Stimulated activated CD8-positive, alpha-beta memory T cell treated with anti-CD3 and anti-CD28 coated beads, Interleukin-7, amount 100 ng/mL, for 24 hours (primary cell): Measurements from ENCODE around the gene PACS2.

ENCODE experiments used
- DNase-seq: peaks from one replicate; pipeline ENCODE4 v3.0.0-alpha.2; 2020; ENCODE audit warnings: low read depth

PACS2 gene

GRCh38 chr14:105445290-105445689, 130.7 kb downstream of the PACS2 start:
- no peak for DNase-seq

DNA sequence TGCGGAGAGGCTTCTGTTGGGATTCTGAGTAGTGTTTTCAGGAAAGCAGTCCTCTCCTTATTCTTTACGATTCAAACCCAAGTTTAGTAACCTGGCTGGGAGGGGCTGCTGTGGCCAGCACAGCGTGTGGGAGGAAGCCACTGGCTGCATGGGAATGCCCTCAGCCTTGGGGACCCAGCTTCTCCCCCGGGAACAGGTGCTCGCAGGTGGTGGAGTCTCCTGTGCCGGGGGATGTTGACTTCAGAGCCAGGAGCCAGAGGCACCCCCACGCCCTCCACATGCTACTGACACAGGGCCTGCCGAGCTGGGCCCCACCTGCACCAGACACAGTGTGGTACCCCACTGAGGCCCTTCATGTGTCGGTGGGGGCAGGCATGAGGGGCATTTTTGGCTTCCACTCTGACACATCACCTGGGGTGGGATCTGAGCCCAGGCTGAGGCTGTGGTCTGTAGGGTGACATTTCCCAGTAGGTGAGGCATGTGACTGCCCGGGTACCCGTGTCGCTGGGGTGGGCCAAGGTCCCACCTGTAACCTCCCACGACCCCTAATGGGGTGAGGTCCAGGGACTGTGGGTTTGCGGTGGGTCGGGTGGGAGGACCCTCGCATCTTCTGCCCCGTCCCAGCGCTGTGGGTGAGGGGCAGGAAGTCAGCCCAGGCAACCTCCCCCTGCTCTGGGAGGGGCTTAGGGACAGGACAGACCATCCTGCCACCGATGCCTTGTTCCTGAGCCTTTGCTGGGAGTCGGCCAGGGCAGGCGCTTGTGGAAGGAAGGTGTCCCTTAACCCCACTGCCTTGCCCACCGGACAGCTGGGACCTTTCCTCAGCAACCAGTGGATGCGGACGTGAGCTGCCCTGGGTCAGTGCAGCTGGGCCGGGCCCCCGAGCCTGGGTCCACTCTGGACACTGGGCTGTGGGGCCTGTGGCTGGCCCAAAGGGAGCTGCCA, 131.6 kb downstream of the PACS2 start:
- DNase-seq: no peak

GRCh38 chr14:105446971-105447370, 132.4 kb downstream of the PACS2 start:
- DNase-seq: no peak
